ENCODE results near the gene ARPC5. TPM values are rescaled to one million over a fixed set of nuclear protein-coding genes. Genes with fewer than 3 reads are reported as not detected.

Gene ARPC5
- total RNA-seq, 1 donor = 288 TPM

GRCh38 chr1:183648042-183648441 is 12.5 kb upstream of the ARPC5 start:
- no peak overlapping the region for H3K4me3 ChIP-seq (ENCODE audit: low read depth, low read length)
- no peak for DNase-seq (ENCODE audit: low read depth)
- TF ChIP-seq CTCF (IDR thresholded peaks at IDR 0.05; ENCODE audit: insufficient read depth, low read depth, low read length) = no peak

DNA sequence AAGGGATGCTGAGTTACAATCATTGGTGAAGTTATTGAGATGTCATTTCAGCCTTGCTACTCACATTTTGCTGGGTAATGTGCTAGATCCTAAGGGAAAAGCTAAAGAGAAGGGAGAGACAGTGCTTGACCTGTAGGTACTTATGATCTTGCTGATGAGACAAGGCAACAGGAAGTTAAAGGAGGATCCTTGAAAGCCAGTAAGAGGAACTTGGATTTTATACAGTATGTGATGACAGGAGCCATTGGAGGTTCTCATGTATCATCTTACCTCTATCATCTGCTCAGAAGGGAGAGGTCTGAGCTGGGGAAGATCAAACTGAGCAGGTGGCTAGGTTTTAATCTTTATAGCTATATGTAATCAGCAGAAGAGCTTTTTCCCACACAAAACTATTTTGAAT is 11.2 kb upstream of the ARPC5 start:
- no peak for DNase-seq (ENCODE audit: low read depth)
- no peak for TF ChIP-seq CTCF (IDR thresholded peaks at IDR 0.05; ENCODE audit: insufficient read depth, low read depth, low read length)
- no peak overlapping the region for H3K4me3 ChIP-seq (ENCODE audit: low read depth, low read length)

- no peak overlapping the region for H3K4me3 ChIP-seq (ENCODE audit: low read depth, low read length)
- DNase-seq (ENCODE audit: low read depth) = no peak
- TF ChIP-seq CTCF (IDR thresholded peaks at IDR 0.05; ENCODE audit: insufficient read depth, low read depth, low read length) = no peak
Observed at GRCh38 chr1:183645531-183645930, 9.9 kb upstream of the ARPC5 start.

- DNase-seq (ENCODE audit: low read depth) = no peak
- no peak overlapping the region for H3K4me3 ChIP-seq (ENCODE audit: low read depth, low read length)
- TF ChIP-seq CTCF (IDR thresholded peaks at IDR 0.05; ENCODE audit: insufficient read depth, low read depth, low read length) = no peak
Observed at GRCh38 chr1:183642166-183642565, 6.6 kb upstream of the ARPC5 start.

- no peak for DNase-seq (ENCODE audit: low read depth)
- TF ChIP-seq CTCF (IDR thresholded peaks at IDR 0.05; ENCODE audit: insufficient read depth, low read depth, low read length) = no peak
- H3K4me3 ChIP-seq (ENCODE audit: low read depth, low read length) = no peak overlapping the region
Observed at GRCh38 chr1:183640193-183640592, 4.6 kb upstream of the ARPC5 start.

DNA sequence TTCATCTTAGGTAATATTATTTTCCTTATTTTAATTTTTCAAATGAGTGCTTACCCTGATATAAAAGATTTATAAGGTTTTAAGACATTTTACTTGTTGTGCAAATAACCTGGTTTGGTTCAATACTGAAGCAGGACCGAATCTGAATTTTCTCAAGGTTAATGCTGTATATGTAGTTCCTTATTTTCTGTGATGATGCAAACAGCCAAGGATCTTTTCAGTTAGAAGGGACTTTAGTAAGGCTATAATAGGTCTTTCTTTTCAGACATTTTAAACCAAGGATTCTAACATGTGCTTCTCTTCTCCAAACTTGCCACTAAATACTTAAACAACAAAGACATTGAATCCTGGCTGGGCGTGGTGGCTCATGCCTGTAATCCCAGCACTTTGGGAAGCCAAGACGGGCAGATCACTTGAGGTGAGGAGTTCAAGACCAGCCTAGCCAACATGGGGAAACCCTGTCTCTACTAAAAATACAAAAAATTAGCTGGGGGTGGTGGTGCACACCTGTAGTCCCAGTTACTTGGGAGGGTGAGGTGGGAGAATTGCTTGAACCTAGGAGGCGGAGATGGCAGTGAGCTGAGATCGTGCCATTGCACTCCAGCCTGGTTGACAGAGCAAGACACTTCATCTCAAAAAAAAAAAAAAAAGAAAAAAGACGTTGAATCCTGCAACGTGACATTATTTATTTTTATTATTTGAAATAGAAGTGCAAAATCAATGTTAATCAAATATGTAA is 3.2 kb upstream of the ARPC5 start:
- DNase-seq (ENCODE audit: low read depth) = no peak
- no peak overlapping the region for H3K4me3 ChIP-seq (ENCODE audit: low read depth, low read length)
- TF ChIP-seq CTCF (IDR thresholded peaks at IDR 0.05; ENCODE audit: insufficient read depth, low read depth, low read length) = no peak

- no peak for TF ChIP-seq CTCF (IDR thresholded peaks at IDR 0.05; ENCODE audit: insufficient read depth, low read depth, low read length)
- H3K4me3 ChIP-seq (ENCODE audit: low read depth, low read length) = no peak overlapping the region
- no peak for DNase-seq (ENCODE audit: low read depth)
Observed at GRCh38 chr1:183636783-183637182, 1.2 kb upstream of the ARPC5 start.
